Kasumi-1 (cell line): Measurements from ENCODE around the gene LRBA.
"Not testable (repeated sequence)": the region's sequence is repeated elsewhere in the genome, so short reads cannot be mapped to it uniquely, and the experiment has no call there.

Source experiments
- DNase-seq, 2 experiments: peaks; one replicate each; lab custom pipeline; 2025; lab: John Stamatoyannopoulos, UW

The LRBA gene

GRCh38 chr4:150974252-150974640 is 40.8 kb downstream of the LRBA start:
- no peak for DNase-seq

DNA sequence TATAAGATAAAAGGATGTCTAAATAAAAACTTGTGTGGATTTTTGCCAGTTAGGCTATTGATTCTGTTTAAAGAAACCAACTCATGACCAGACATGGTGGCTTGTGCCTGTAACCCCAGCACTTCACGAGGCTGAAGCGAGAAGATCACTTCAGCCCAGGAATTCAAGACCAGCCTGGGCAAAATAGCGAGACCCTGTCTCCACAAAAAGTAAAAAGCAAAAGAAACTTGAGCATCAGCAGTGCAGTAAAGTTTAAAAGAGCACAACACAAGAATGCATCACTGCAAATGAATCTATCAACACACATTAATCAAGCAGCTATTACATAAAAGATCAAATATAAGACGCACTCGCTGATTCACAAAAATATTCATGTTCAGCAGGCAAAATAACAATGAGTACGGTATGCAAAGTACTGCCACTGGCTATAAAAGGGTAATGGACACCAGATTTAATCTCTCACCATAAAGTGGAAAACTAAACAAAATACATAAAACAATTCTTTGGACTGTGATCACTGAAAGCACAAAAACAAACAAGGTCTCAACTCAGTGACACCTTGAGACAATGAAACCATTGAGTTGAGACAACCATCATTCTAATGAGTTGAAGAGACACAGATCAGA is 41.3 kb downstream of the LRBA start:
- DNase-seq, result no peak

DNA sequence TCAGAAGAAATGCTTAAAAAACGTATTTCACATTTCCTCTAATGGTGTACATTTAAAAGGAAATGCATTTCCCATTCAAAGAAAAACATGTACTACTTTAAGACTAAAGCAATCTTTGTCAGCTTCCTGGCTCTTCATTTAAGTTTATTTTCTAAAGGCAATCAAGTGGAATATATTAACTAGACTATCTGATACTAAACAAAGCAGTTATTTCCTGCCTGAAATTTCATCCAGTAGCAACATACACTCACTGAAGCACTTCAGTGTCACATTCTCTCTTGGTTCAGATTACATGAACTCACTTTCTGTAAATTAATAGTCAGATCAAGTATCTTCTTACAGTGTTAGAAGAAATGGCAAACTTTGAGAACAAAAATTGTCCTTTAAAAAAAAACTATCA is 42.5 kb downstream of the LRBA start:
- no peak for DNase-seq

DNA sequence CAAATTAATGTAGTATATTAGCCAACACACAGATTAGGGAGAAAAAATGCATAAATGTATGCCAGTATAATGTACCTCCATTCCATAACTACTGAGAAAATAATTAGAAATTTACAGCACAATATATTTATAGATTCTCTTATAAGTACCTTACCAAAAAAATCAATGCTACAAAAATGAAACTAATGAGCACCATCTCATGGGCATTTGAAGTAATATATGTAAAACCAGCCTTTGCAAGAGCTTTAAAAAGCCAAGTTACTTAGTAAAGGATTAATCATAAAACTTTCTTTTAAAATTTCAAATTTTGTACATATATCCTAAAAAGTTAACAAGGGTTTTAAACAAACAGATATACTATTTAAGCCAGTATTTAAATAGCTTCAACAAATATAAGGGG is 43.2 kb downstream of the LRBA start:
- no peak for DNase-seq

DNA sequence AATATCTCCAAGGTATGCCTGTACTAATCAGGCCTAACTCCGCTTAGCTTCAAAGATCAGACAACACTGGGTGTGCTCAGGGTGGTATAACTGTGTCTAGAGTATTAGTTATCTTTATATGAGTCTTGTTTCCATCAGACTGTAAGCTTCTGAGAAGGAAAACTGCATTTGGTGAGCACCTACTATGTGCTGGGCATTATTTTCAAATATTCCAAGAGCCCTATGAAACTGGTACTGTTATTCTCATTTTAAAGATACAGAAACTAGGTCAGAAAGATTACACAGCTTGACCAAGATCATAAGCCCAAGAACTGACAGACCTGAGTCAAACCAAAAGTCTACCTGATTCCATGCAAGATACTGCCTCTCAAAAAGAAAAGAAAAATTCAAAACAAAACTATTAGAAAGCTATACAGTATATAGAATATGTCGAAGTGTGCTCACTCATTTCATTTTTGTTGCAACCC is 44.4 kb downstream of the LRBA start:
- DNase-seq, result no peak

- no peak for DNase-seq
Measured at GRCh38 chr4:150964754-150965153, 50.3 kb downstream of the LRBA start.

GRCh38 chr4:150963602-150964345 is 51.3 kb downstream of the LRBA start:
- not testable (repeated sequence) for DNase-seq

DNA sequence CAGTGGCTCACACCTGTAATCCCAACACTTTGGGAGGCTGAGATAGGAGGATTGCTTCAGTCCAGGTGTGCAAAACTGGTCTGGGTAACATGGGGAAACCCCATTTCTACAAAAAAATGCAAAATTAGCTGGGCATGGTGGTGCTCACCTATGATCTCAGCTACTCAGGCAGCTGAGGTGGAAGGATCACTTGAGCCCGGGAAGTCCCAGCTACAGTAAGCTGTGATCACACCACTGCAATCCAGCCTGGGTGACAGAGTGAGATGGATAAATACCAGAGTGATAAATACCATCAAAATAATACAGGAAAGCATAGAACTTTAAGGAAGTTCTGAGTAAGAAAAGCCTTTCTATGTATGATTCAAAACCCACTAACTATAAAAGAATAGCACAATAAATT is 52.8 kb downstream of the LRBA start:
- DNase-seq, result no peak

DNA sequence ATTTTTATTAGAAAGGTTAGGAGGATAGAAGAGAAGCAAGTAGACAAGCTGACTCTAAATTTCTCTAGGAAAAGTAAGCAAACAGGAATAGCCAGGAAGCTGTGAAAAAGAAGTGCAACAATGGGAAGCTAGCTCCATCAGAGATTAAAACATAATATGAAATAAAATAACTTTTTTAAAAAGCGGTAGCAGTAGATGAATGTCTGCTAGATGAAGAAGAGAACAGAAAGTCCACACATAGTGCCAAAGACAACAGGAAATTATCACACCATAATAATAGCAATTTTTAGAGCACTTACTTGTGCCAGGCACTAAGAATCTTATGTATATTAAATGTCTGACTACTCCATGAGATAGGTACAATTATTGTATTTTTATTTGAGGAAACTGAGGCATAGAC is 53.5 kb downstream of the LRBA start:
- no peak for DNase-seq

- DNase-seq, result peak; percentile 71 to 88
Measured at GRCh38 chr4:150960818-150961217, 54.3 kb downstream of the LRBA start.

DNA sequence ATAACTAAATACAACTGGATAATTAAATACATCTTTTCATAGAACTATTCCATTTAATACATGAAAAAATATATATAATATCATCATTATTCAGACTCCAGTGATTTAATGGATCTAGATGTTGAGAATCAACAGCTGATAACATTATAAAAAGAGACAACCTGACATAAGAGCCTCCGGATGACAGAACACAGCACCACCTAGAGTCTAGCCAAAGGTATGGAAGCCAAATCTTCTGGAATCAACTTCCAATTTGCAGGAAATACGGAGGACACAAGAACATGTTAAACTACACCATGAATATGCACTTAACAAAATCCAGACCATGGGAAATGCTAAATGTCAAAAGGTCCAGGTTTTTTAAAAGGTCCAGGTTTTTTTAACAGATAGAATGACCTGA is 55.0 kb downstream of the LRBA start:
- peak; percentile 68 to 75 for DNase-seq

GRCh38 chr4:150957981-150958380 is 57.1 kb downstream of the LRBA start:
- not testable (repeated sequence) for DNase-seq

DNA sequence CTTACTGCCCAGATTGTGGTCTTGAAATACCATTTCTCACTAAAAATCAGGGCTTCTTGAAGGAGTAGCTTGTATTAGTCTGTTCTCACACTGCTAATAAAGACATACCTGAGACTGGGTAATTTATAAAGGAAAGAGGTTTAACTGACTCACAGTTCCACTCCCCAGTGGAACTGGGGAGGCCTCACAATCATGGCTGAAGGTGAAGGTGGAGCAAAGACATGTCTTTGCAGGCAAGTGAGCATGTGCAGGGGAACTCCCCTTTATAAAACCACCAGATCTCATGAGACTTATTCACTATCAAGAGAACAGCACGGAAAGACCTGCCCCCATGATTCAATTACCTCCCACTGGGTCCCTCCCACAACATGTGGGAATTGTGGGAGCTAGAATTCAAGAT is 58.0 kb downstream of the LRBA start:
- DNase-seq, result not testable (repeated sequence)

GRCh38 chr4:150953916-150954315 is 61.2 kb downstream of the LRBA start:
- DNase-seq, result not testable (repeated sequence)

GRCh38 chr4:150952167-150952845 is 62.8 kb downstream of the LRBA start:
- no peak for DNase-seq

GRCh38 chr4:150950657-150951288 is 64.3 kb downstream of the LRBA start:
- DNase-seq, result no peak

DNA sequence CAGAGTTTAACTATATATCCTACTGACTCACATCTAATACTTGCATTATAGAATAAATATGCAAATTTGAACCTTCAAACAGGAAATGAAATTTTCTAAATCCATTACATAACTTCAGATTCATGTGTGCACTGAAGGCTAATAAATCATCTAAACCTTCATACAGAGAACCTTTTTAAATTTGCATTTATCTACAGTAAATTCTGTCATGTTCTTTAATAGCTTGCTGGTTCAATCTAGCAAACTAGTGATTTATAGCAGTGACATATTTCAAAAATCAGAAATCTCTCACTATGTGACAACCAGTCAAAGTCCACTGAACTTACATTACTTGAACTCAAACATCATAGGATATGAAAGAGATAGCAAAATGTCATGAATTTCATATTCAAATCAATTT is 65.1 kb downstream of the LRBA start:
- DNase-seq, result no peak

DNA sequence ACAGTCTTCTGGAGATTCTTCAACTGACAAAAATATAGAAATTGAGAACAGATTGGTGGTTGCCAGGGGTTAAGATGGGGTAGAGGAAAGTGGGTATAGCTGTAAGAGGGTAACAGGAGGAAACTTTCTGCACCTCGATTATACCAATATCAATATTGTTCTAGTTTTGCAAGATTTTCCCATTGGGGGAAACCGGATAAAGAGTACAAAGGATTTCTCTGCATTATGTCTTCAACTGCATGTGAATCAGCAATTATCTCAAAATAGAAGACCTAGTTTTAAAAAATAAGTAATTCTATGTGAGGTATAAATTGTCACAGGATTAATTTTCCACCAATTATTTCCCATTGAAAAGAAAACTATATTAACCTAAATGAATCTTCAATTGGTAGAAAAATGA is 65.7 kb downstream of the LRBA start:
- DNase-seq, result no peak

- DNase-seq, result no peak
Measured at GRCh38 chr4:150948710-150949109, 66.4 kb downstream of the LRBA start.

DNA sequence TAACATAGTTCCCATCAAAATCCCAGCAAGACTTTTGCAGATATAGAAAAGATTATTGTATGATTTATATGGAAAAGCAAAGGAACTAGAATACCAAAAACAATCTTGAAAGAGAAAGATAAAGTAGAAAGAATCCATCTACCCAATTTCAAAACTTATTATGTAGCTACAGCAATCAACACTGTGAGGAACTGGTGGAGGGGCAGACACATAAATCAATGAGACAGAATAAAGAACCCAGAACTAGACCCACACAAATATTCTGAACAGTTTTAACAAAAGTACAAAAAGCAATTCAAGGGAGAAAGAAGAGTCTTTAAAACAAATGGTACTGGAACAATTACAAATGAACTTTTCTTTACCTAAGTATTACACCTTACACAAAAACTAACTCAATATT is 67.0 kb downstream of the LRBA start:
- DNase-seq, result no peak

GRCh38 chr4:150944660-150945059 is 70.4 kb downstream of the LRBA start:
- DNase-seq, result no peak

DNA sequence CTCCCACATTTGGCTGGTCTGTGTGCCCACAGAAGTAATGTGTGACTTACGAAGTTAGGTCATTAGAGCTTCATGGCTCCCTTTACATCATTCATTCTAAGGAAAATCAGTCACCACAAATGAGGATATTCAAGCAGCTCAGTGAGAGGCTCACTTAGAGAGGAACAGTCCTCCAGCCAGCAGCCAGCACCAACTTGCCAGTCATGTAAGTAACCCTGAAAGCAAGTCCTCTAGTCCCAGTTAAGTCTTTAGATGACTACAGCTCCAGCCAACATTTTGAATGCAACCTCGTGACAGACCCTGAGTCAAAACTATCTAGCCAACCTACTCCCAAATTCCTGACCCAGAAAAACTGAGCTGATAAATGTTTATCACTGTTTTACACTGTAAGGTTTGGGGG is 71.3 kb downstream of the LRBA start:
- no peak for DNase-seq

DNA sequence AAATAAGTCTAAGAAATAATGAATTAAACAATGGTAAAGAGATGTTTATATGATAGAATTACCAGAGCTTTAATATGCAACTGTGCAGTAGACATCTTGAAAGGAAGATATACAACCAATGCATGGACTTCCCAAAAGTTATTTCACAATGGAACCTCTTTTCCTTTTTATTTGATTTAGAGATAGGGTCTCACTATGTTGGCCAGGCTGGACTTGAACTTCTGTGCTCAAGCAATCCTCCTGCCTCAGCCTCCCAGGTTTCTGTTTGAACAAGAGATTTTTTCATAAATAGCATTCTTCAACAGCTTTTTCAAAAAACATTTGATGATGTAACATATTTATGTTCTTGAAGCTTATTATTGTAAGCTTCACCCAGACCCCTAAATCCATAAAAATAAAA is 72.0 kb downstream of the LRBA start:
- no peak for DNase-seq
